Fibroblast of lung (primary cell): ENCODE data around the gene PPP1R9A.
"Not testable (repeated sequence)": the region's sequence is repeated elsewhere in the genome, so short reads cannot be mapped to it uniquely, and the experiment has no call there.

Experiments used
- CTCF ChIP-seq, 2 donors: IDR thresholded peaks in 1 of 2; conservative IDR thresholded peaks in 1 of 2; 1 replicate in 1 of 2; 2 replicates in 1 of 2; pipeline ENCODE4 v1.5.1; 2011 to 2012; ENCODE audit warnings: low read length in 2 of 2, control low read depth in 1 of 2, inconsistent platforms in 1 of 2, low read depth in 1 of 2, mild to moderate bottlenecking in 1 of 2
- EZH2 ChIP-seq: IDR thresholded peaks from 2 replicates; pipeline ENCODE4 v1.5.1; 2012; ENCODE audit warnings: low read length, control low read depth, mild to moderate bottlenecking; ENCODE audit errors: missing control alignments

GRCh38 chr7:95008773-95009172 lies 101.4 kb downstream of the PPP1R9A start:
- TF ChIP-seq CTCF (conservative IDR thresholded peaks at IDR 0.05 in 1 of 2, IDR thresholded peaks at IDR 0.05 in 1 of 2; ENCODE audit: low read depth in 1 of 2, low read length in 2 of 2); EZH2: not testable (repeated sequence)
